Neural progenitor cell (in vitro differentiated cells): ENCODE results near the gene SMARCB1. TPM values are rescaled to one million over a fixed set of nuclear protein-coding genes. Genes with fewer than 3 reads are reported as not detected.
"Not testable (repeated sequence)": the region's sequence is repeated elsewhere in the genome, so short reads cannot be mapped to it uniquely, and the experiment has no call there.

Source experiments
- DNase-seq: peaks from one replicate; pipeline ENCODE4 v3.0.0-alpha.2; 2016; ENCODE audit warnings: low spot score
- H2AFZ ChIP-seq: fragments of 200-600 bp; sonication (generic); replicated peaks from 2 replicates; pipeline ENCODE4 v1.6.1; 2016; ENCODE audit warnings: antibody characterized with exemption
- H3F3A ChIP-seq: fragments of 200-600 bp; sonication (generic); 2 replicates; pipeline ENCODE4 v1.6.1; 2016; ENCODE audit warnings: antibody characterized with exemption, low read depth
- H3K27ac ChIP-seq: fragments of 200-600 bp; sonication (generic); 2 replicates; pipeline ENCODE4 v1.5.1; 2016; ENCODE audit warnings: mild to moderate bottlenecking
- H3K27me3 ChIP-seq: fragments of 200-600 bp; sonication (generic); 2 replicates; pipeline ENCODE4 v1.6.1; 2016; ENCODE audit warnings: mild to moderate bottlenecking, moderate library complexity
- H3K36me3 ChIP-seq: fragments of 200-600 bp; sonication (generic); 2 replicates; pipeline ENCODE4 v1.5.1; 2016
- H3K4me1 ChIP-seq: fragments of 200-600 bp; sonication (generic); 2 replicates; pipeline ENCODE4 v1.6.1; 2016; ENCODE audit warnings: mixed run types
- H3K4me2 ChIP-seq: fragments of 200-600 bp; sonication (generic); 2 replicates; pipeline ENCODE4 v1.6.1; 2016
- H3K4me3 ChIP-seq: fragments of 200-600 bp; sonication (generic); 2 replicates; pipeline ENCODE4 v1.5.1; 2016
- H3K79me2 ChIP-seq: fragments of 200-600 bp; sonication (generic); 2 replicates; pipeline ENCODE4 v1.6.1; 2016; ENCODE audit warnings: low read depth
- H3K9ac ChIP-seq: fragments of 200-600 bp; sonication (generic); 2 replicates; pipeline ENCODE4 v1.6.1; 2016
- H3K9me3 ChIP-seq: fragments of 200-600 bp; sonication (generic); 2 replicates; pipeline ENCODE4 v1.5.1; 2016; ENCODE audit warnings: low read depth
- H4K20me1 ChIP-seq: fragments of 200-600 bp; sonication (generic); 2 replicates; pipeline ENCODE4 v1.6.1; 2016; ENCODE audit warnings: low read depth
- H3K27ac Mint-ChIP-seq: 3 replicates; pipeline ENCODE4 v1.8.0; 2021; ENCODE audit warnings: mixed read lengths
- H3K27me3 Mint-ChIP-seq: 2 replicates; pipeline ENCODE4 v1.8.0; 2022; ENCODE audit warnings: low read depth, mild to moderate bottlenecking, inconsistent platforms, moderate library complexity, mixed read lengths; ENCODE audit not compliant: insufficient read depth
- H3K36me3 Mint-ChIP-seq: 3 replicates; pipeline ENCODE4 v1.8.0; 2021; ENCODE audit warnings: mixed read lengths
- H3K4me1 Mint-ChIP-seq: 3 replicates; pipeline ENCODE4 v1.8.0; 2021; ENCODE audit warnings: mixed read lengths
- H3K4me3 Mint-ChIP-seq: 3 replicates; pipeline ENCODE4 v1.8.0; 2021; ENCODE audit warnings: mild to moderate bottlenecking, moderate library complexity, mixed read lengths
- H3K9me3 Mint-ChIP-seq: 3 replicates; pipeline ENCODE4 v1.8.0; 2020; ENCODE audit warnings: mixed read lengths
- EZH2 ChIP-seq: fragments of 200-600 bp; sonication (generic); IDR thresholded peaks from 2 replicates; pipeline ENCODE4 v1.6.1; 2017; ENCODE audit warnings: antibody characterized with exemption, mild to moderate bottlenecking, moderate library complexity
- EZH2phosphoT487 ChIP-seq: fragments of 200-600 bp; sonication (generic); IDR thresholded peaks from 2 replicates; pipeline ENCODE4 v1.6.1; 2017; ENCODE audit warnings: antibody characterized with exemption
- total RNA-seq: library from RNA; depleted of rRNA; stranded (reverse); fragments of >200 nt; gene quantifications from 2 replicates; pipeline ENCODE4 v1.2.3, GENCODE V29; 2015; ENCODE audit warnings: low replicate concordance
- TF ChIP-seq, protein P1 (sequence below): fragments of 200-600 bp; sonication (generic); IDR thresholded peaks from 2 replicates; pipeline ENCODE4 v1.5.1; 2017; ENCODE audit warnings: antibody characterized with exemption, mild to moderate bottlenecking

SMARCB1 gene
- total RNA-seq, 1 donor from 2014 or later = 151 TPM

- H4K20me1 ChIP-seq = no peaks in the 10 kb centered on the region
- Mint-ChIP-seq H3K4me3 (no peak overlapping the region), H3K27me3 (peaks cover 4% of the 10 kb centered on the region), H3K9me3 (no peaks in the 10 kb centered on the region), H3K4me1 (peaks cover 15% of the 10 kb centered on the region), H3K36me3 (peaks cover 14% of the 10 kb centered on the region), H3K27ac (no peak overlapping the region)
- no peaks in the 10 kb centered on the region for H3K79me2 ChIP-seq
- no peaks in the 10 kb centered on the region for H3K4me1 ChIP-seq
- H2AFZ ChIP-seq = no peak overlapping the region
- H3K9ac ChIP-seq = no peak overlapping the region
- no peak overlapping the region for H3K4me3 ChIP-seq
- DNase-seq = peak; percentile 68
- no peaks in the 10 kb centered on the region for H3K27me3 ChIP-seq
- TF ChIP-seq EZH2 = no peak
- TF ChIP-seq, protein P1, sequence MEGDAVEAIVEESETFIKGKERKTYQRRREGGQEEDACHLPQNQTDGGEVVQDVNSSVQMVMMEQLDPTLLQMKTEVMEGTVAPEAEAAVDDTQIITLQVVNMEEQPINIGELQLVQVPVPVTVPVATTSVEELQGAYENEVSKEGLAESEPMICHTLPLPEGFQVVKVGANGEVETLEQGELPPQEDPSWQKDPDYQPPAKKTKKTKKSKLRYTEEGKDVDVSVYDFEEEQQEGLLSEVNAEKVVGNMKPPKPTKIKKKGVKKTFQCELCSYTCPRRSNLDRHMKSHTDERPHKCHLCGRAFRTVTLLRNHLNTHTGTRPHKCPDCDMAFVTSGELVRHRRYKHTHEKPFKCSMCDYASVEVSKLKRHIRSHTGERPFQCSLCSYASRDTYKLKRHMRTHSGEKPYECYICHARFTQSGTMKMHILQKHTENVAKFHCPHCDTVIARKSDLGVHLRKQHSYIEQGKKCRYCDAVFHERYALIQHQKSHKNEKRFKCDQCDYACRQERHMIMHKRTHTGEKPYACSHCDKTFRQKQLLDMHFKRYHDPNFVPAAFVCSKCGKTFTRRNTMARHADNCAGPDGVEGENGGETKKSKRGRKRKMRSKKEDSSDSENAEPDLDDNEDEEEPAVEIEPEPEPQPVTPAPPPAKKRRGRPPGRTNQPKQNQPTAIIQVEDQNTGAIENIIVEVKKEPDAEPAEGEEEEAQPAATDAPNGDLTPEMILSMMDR = peak; percentile 64
- no peaks in the 10 kb centered on the region for H3K9me3 ChIP-seq
- no peak overlapping the region for H3K4me2 ChIP-seq
- H3F3A ChIP-seq = peaks cover 18% of the 10 kb centered on the region
- H3K36me3 ChIP-seq = no peaks in the 10 kb centered on the region
- H3K27ac ChIP-seq = no peak overlapping the region
These were observed 75.3 kb downstream of the SMARCB1 start for GRCh38 chr22:23862103-23862502.

DNA sequence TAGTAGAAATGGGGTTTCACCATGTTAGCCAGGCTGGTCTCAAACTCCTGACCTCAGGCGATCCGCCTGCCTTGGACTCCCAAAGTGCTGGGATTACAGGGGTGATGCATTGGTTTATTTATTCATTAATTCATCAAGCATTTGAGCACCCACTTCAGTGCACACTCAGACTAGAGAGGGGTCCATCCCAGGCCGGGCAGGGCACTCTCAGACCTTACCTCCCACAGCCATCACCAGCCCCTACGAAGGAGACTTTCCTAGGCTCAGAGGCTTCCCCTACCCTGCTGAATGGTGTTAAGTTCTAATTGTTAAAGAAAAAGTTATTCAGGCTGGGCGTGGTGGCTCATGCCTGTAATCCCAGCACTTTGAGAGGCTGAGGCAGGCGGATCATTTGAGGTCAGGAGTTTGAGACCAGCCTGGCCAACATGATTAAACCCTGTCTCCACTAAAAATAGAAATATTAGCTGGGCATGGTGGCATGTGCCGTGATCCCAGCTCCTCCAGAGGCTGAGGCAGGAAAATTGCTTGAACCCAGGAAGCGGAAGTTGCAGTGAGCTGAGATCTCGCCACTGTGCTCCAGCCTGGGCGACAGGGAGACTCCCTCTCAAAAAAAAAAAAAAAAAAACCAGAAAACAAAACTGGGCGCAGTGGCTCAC, 77.9 kb downstream of the SMARCB1 start:
- H3F3A ChIP-seq, H3K79me2 ChIP-seq, H4K20me1 ChIP-seq, DNase-seq, H3K4me3 ChIP-seq, H3K9me3 ChIP-seq, H3K27ac ChIP-seq, H3K4me1 ChIP-seq, H3K4me3 Mint-ChIP-seq, H3K9ac ChIP-seq, H3K36me3 ChIP-seq, H3K4me1 Mint-ChIP-seq, H3K27me3 ChIP-seq, H3K27ac Mint-ChIP-seq, H3K9me3 Mint-ChIP-seq, H2AFZ ChIP-seq, H3K27me3 Mint-ChIP-seq, H3K4me2 ChIP-seq: not testable (repeated sequence)
- peaks cover 27% of the 10 kb centered on the region for H3K36me3 Mint-ChIP-seq

GRCh38 chr22:23868580-23868979, 81.8 kb downstream of the SMARCB1 start:
- no peaks in the 10 kb centered on the region for H3K9me3 Mint-ChIP-seq
- no peak overlapping the region for H3K4me3 Mint-ChIP-seq
- DNase-seq = no peak
- H3K79me2 ChIP-seq = no peaks in the 10 kb centered on the region
- H3K4me2 ChIP-seq = no peak overlapping the region
- H3K27ac Mint-ChIP-seq = no peak overlapping the region
- H3K36me3 ChIP-seq = no peaks in the 10 kb centered on the region
- H3K27ac ChIP-seq = no peak overlapping the region
- H3K27me3 Mint-ChIP-seq = no peaks in the 10 kb centered on the region
- no peaks in the 10 kb centered on the region for H3K9me3 ChIP-seq
- H3K9ac ChIP-seq = no peak overlapping the region
- H4K20me1 ChIP-seq = no peaks in the 10 kb centered on the region
- no peaks in the 10 kb centered on the region for H3K4me1 Mint-ChIP-seq
- no peaks in the 10 kb centered on the region for H3K27me3 ChIP-seq
- no peak overlapping the region for H3K4me3 ChIP-seq
- H3K36me3 Mint-ChIP-seq = peaks cover 25% of the 10 kb centered on the region
- H2AFZ ChIP-seq = no peak overlapping the region
- H3F3A ChIP-seq = no peaks in the 10 kb centered on the region
- H3K4me1 ChIP-seq = no peaks in the 10 kb centered on the region
- TF ChIP-seq, protein P1 = no peak
- no peak for TF ChIP-seq EZH2

DNA sequence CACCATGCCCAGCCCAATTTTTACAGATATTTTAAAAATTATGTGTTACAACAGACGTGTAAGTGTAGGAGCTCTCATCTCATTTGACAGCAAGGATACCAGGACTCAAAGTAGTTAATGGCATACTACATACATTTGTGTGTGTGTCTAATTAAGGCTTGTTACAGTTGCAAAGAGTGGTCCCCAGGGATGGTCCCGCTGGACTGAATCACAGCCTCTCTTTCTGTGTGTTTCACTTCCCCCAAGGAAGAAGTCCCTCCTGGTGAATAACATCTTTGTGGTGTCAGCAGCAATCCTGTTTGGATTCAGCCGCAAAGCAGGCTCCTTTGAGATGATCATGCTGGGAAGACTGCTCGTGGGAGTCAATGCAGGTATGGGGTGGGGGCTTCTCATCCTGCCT, 88.1 kb downstream of the SMARCB1 start:
- TF ChIP-seq EZH2 = no peak
- no peak for TF ChIP-seq EZH2phosphoT487
- TF ChIP-seq, protein P1 = no peak
- H3K4me3 Mint-ChIP-seq = no peak overlapping the region
- H4K20me1 ChIP-seq = no peaks in the 10 kb centered on the region
- H3F3A ChIP-seq = no peaks in the 10 kb centered on the region
- no peak for DNase-seq
- H3K9me3 ChIP-seq = no peaks in the 10 kb centered on the region
- H3K27me3 Mint-ChIP-seq = peaks cover 4% of the 10 kb centered on the region
- H2AFZ ChIP-seq = no peak overlapping the region
- peaks cover 34% of the 10 kb centered on the region for H3K36me3 Mint-ChIP-seq
- H3K27ac ChIP-seq = no peak overlapping the region
- H3K27me3 ChIP-seq = no peaks in the 10 kb centered on the region
- no peaks in the 10 kb centered on the region for H3K36me3 ChIP-seq
- no peaks in the 10 kb centered on the region for H3K79me2 ChIP-seq
- H3K9ac ChIP-seq = no peak overlapping the region
- no peaks in the 10 kb centered on the region for H3K4me1 ChIP-seq
- no peaks in the 10 kb centered on the region for H3K9me3 Mint-ChIP-seq
- no peak overlapping the region for H3K4me3 ChIP-seq
- peaks cover 4% of the 10 kb centered on the region for H3K4me1 Mint-ChIP-seq
- H3K27ac Mint-ChIP-seq = no peak overlapping the region
- no peak overlapping the region for H3K4me2 ChIP-seq
